DOHH2 (cell line): ENCODE data around the gene CCDC40.

Experiments
- H3F3A ChIP-seq: fragments of 200-600 bp; sonication (generic), shearing (Covaris generic); 2 replicates; pipeline ENCODE4 v1.6.0; 2016; ENCODE audit warnings: antibody characterized with exemption, mild to moderate bottlenecking; ENCODE audit not compliant: control insufficient read depth, insufficient read depth
- H3K27ac ChIP-seq: fragments of 200-600 bp; sonication (generic); 2 replicates; pipeline ENCODE4 v1.5.1; 2014; ENCODE audit warnings: low read depth, mild to moderate bottlenecking, low read length, moderate library complexity
- H3K27me3 ChIP-seq: fragments of 200-600 bp; sonication (generic); 2 replicates; pipeline ENCODE4 v1.6.1; 2014; ENCODE audit warnings: mild to moderate bottlenecking, low read length, mixed read lengths; ENCODE audit not compliant: control insufficient read depth
- H3K36me3 ChIP-seq: fragments of 200-600 bp; sonication (generic); 2 replicates; pipeline ENCODE4 v1.6.1; 2014; ENCODE audit warnings: mild to moderate bottlenecking, low read length, moderate library complexity, mixed read lengths; ENCODE audit not compliant: control insufficient read depth
- H3K4me1 ChIP-seq: fragments of 200-600 bp; sonication (generic); 2 replicates; pipeline ENCODE4 v1.6.1; 2014; ENCODE audit warnings: mild to moderate bottlenecking, low read length, mixed read lengths; ENCODE audit not compliant: control insufficient read depth
- H3K4me2 ChIP-seq: fragments of 200-600 bp; sonication (generic); 2 replicates; pipeline ENCODE4 v1.6.0; 2014; ENCODE audit warnings: mild to moderate bottlenecking, low read length, moderate library complexity
- H3K4me3 ChIP-seq: fragments of 200-600 bp; sonication (generic); 2 replicates; pipeline ENCODE4 v1.5.1; 2014; ENCODE audit warnings: mild to moderate bottlenecking, low read length, mixed read lengths
- H3K79me2 ChIP-seq: fragments of 200-600 bp; sonication (generic); 2 replicates; pipeline ENCODE4 v1.6.1; 2014; ENCODE audit warnings: mild to moderate bottlenecking, low read length, mixed read lengths; ENCODE audit not compliant: control insufficient read depth
- H3K9me2 ChIP-seq: fragments of 200-600 bp; sonication (generic); replicated peaks from 2 replicates; pipeline ENCODE4 v1.6.1; 2014; ENCODE audit warnings: mild to moderate bottlenecking, low read length, mixed read lengths; ENCODE audit not compliant: control insufficient read depth
- H3K9me3 ChIP-seq: fragments of 200-600 bp; sonication (generic); 2 replicates; pipeline ENCODE4 v1.6.1; 2014; ENCODE audit warnings: antibody characterized with exemption, low read length, mixed read lengths; ENCODE audit not compliant: control insufficient read depth, insufficient read depth
- H4K20me1 ChIP-seq: fragments of 200-600 bp; sonication (generic); 2 replicates; pipeline ENCODE4 v1.6.0; 2014; ENCODE audit warnings: low read depth, mild to moderate bottlenecking, antibody characterized with exemption, low read length, moderate library complexity; ENCODE audit not compliant: control insufficient read depth, insufficient read depth
- CTCF ChIP-seq: fragments of 200-600 bp; sonication (generic); IDR thresholded peaks from one replicate; pipeline ENCODE4 v1.5.1; 2014; ENCODE audit warnings: antibody characterized with exemption, mild to moderate bottlenecking, low read depth, low read length; ENCODE audit not compliant: poor library complexity, severe bottlenecking
- EZH2phosphoT487 ChIP-seq: fragments of 200-600 bp; sonication (generic); IDR thresholded peaks from 2 replicates; pipeline ENCODE4 v1.6.1; 2017; ENCODE audit warnings: borderline replicate concordance, mild to moderate bottlenecking, antibody characterized with exemption, low read length, moderate library complexity, mixed read lengths

The CCDC40 gene

DNA sequence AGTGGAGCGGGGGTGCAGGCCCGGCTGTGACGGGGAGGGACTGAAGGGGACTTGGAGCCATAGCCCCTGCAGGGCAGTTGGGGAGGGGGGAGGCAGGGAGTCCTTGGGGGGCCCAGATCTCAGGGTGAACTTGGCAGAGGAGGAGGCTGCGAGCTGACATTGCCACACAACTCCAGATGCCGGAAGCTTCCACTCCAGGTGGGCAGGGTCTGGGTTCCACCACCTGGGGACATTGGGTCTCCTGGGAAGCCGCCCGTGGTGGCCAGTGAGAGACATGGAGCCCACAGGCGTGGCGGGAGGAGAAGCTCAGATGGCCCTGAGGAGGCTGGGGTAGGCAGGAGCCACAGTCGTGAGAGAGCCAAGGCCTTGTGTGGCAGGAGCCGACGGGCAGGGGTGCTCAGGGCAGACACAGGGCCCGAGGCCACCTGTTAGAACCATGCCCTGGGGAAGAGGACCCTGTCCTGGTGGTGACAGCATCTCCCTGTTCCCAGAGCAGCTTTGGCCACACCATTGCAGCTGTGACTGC lies 46.8 kb downstream of the CCDC40 start:
- Histone ChIP-seq H4K20me1 (no peaks in the 10 kb centered on the region), H3K27me3 (peaks cover 6% of the 10 kb centered on the region; the same call in 1 of the 2 replicates), H3K4me3 (no peak overlapping the region), H3K36me3 (no peaks in the 10 kb centered on the region), H3K4me2 (no peak overlapping the region), H3K4me1 (no peaks in the 10 kb centered on the region), H3F3A (no peaks in the 10 kb centered on the region), H3K9me3 (no peaks in the 10 kb centered on the region), H3K79me2 (no peaks in the 10 kb centered on the region), H3K9me2 (no peaks in the 10 kb centered on the region), H3K27ac (no peak overlapping the region)
- TF ChIP-seq EZH2phosphoT487 (no peak), CTCF (no peak)

DNA sequence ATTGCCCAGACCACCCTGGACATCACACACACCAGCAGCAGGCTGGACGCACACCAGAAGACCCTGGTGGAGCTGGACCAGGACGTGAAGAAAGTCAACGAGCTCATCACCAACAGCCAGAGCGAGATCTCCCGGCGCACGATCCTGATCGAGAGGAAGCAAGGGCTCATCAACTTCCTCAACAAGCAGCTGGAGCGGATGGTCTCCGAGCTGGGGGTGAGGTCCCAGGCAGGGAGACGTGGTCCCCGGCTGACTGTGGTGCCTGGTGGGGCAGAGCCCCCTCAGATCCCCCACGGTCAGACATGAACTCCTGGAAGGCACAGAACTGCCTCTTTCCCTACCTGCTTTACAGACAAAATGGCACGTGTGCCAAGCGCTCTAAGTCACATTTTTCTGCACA lies 48.3 kb downstream of the CCDC40 start:
- Histone ChIP-seq H4K20me1 (no peaks in the 10 kb centered on the region), H3K27me3 (peaks cover 6% of the 10 kb centered on the region; the same call in 1 of the 2 replicates), H3K4me3 (no peak overlapping the region), H3K9me2 (no peaks in the 10 kb centered on the region), H3K27ac (no peak overlapping the region), H3K79me2 (no peaks in the 10 kb centered on the region), H3K4me1 (no peaks in the 10 kb centered on the region), H3K9me3 (no peaks in the 10 kb centered on the region), H3F3A (no peaks in the 10 kb centered on the region), H3K4me2 (no peak overlapping the region), H3K36me3 (no peaks in the 10 kb centered on the region)
- TF ChIP-seq CTCF (no peak), EZH2phosphoT487 (no peak)

DNA sequence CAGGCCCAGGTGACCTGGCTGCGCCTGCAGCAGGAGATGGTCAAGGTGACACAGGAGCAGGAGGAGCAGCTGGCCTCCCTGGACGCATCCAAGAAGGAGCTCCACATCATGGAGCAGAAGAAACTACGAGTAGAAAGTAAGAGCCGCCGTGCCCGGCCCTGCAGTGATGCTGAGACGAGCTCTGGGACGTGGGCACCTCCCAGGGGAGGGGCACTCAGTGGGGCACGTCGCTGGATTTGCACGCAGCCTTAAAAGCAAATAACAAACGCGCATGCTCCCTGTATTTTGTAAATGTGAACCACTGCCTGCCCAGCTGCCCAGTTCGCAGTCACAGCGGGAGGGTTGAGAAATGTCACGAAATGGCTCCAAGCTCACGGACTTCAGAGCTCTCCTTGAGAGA lies 49.6 kb downstream of the CCDC40 start:
- peaks cover 6% of the 10 kb centered on the region; the same call in 1 of the 2 replicates for H3K27me3 ChIP-seq
- TF ChIP-seq EZH2phosphoT487 (no peak), CTCF (no peak)
- H3K4me2 ChIP-seq: no peak overlapping the region

More for the DNA sequence above, 49.6 kb downstream of the CCDC40 start:
- H3K79me2 ChIP-seq: no peaks in the 10 kb centered on the region
- H3K36me3 ChIP-seq: no peaks in the 10 kb centered on the region
- H3K27ac ChIP-seq: no peak overlapping the region
- no peaks in the 10 kb centered on the region for H3F3A ChIP-seq
- no peaks in the 10 kb centered on the region for H3K4me1 ChIP-seq
- H3K9me2 ChIP-seq: no peaks in the 10 kb centered on the region
- H3K4me3 ChIP-seq: no peak overlapping the region
- H3K9me3 ChIP-seq: no peaks in the 10 kb centered on the region
- H4K20me1 ChIP-seq: no peaks in the 10 kb centered on the region
